Vagina (tissue), 2 donors: ENCODE results near the gene ZNF141. TPM values are rescaled to one million over a fixed set of nuclear protein-coding genes. Genes with fewer than 3 reads are reported as not detected.

Source experiments
- DNase-seq, 2 donors: peaks; one replicate each; pipeline ENCODE4 v3.0.0-alpha.2; 2017; ENCODE audit errors: extremely low spot score in 2 of 2
- H3K27ac ChIP-seq: fragments of 200-600 bp; sonication (generic); one replicate; pipeline ENCODE4 v1.5.1; 2019
- H3K27me3 ChIP-seq: fragments of 200-600 bp; sonication (generic); one replicate; pipeline ENCODE4 v1.5.1; 2019
- H3K36me3 ChIP-seq, 2 donors: fragments of 200-600 bp; sonication (generic); one replicate each; pipeline ENCODE4 v1.5.1; 2017 to 2019
- H3K4me1 ChIP-seq: fragments of 200-600 bp; sonication (generic); one replicate; pipeline ENCODE4 v1.5.1; 2019
- H3K4me3 ChIP-seq, 2 donors: fragments of 200-600 bp; sonication (generic); 1 replicate in 1 of 2; 2 replicates in 1 of 2; pipeline ENCODE4 v1.5.1; 2016 to 2019
- H3K9me3 ChIP-seq: fragments of 200-600 bp; sonication (generic); one replicate; pipeline ENCODE4 v1.5.1; 2019
- CTCF ChIP-seq, 3 experiments: fragments of 450-650 bp in 2 of 3; fragments of 200-600 bp in 1 of 3; sonication (generic) in 1 of 3; IDR thresholded peaks; one replicate each; pipeline ENCODE4 v1.5.1; 2017 to 2019; ENCODE audit warnings: antibody characterized with exemption in 3 of 3, mild to moderate bottlenecking in 2 of 3, moderate library complexity in 2 of 3
- POLR2A ChIP-seq, 2 donors: fragments of 450-650 bp; IDR thresholded peaks; one replicate each; pipeline ENCODE4 v1.6.1; 2017; ENCODE audit warnings: antibody characterized with exemption in 2 of 2, mild to moderate bottlenecking in 2 of 2, moderate library complexity in 2 of 2
- POLR2AphosphoS5 ChIP-seq, 2 donors: sonication (generic); formaldehyde crosslinking; IDR thresholded peaks; one replicate each; pipeline ENCODE4 v1.9.0; 2017; ENCODE audit warnings: antibody characterized with exemption in 2 of 2, mild to moderate bottlenecking in 2 of 2, low read depth in 1 of 2; ENCODE audit not compliant: insufficient read depth in 1 of 2
- intact Hi-C: fragments of 100-400 bp; cut with DNase I; formaldehyde crosslinking; loops from one replicate; pipeline ENCODE4 v1.15.1; 2023
- total RNA-seq: library from RNA; depleted of rRNA; stranded (reverse); fragments of >200 nt; gene quantifications from one replicate; pipeline ENCODE4 v1.2.3, GENCODE V29; 2016

The ZNF141 gene
- total RNA-seq, 1 donor from 2014 or later = 32.2 TPM

GRCh38 chr4:335515-335914 is 2.1 kb upstream of the ZNF141 start:
- DNase-seq = no peak
- intact Hi-C loops = no loop called here
- Histone ChIP-seq H3K4me1 (peaks cover 21% of the 10 kb centered on the region), H3K27ac (peak overlapping the region; percentile 92), H3K27me3 (no peaks in the 10 kb centered on the region), H3K9me3 (no peaks in the 10 kb centered on the region), H3K4me3 (no peak overlapping the region), H3K36me3 (no peaks in the 10 kb centered on the region)
- no peak for TF ChIP-seq CTCF (IDR thresholded peaks at IDR 0.05)
- no peak for TF ChIP-seq POLR2AphosphoS5 (IDR thresholded peaks at IDR 0.05; ENCODE audit: insufficient read depth in 1 of 2, low read depth in 1 of 2)
- no peak for TF ChIP-seq POLR2A (IDR thresholded peaks at IDR 0.05)

- H3K27ac ChIP-seq = peak overlapping the region; percentile 92
- H3K27me3 ChIP-seq = no peaks in the 10 kb centered on the region
- no peak for TF ChIP-seq POLR2A (IDR thresholded peaks at IDR 0.05)
- no peak for TF ChIP-seq CTCF (IDR thresholded peaks at IDR 0.05)
- TF ChIP-seq POLR2AphosphoS5 (IDR thresholded peaks at IDR 0.05; ENCODE audit: insufficient read depth in 1 of 2, low read depth in 1 of 2) = no peak
- DNase-seq = peak in 1 of 2 donors; percentile 90
- H3K36me3 ChIP-seq = no peaks in the 10 kb centered on the region
- peaks cover 21% of the 10 kb centered on the region for H3K4me1 ChIP-seq
- H3K9me3 ChIP-seq = no peaks in the 10 kb centered on the region
- intact Hi-C loops = no loop called here
- H3K4me3 ChIP-seq = peak overlapping the region; percentile 96 to 99
These were observed 1.3 kb upstream of the ZNF141 start for GRCh38 chr4:336099-336892.

DNA sequence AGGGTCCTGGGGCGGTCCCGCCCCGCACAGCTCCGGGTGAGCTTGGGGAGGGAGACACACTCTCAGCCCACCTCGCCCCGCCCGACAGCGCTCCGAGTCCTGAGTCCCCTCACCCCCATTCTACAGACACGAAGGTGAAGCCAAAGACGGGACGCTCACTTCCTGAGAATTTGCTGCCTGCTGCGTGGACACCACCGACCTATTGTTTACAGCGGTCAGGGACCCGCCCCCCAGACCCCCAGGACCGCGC is 796 bp upstream of the ZNF141 start:
- peaks cover 21% of the 10 kb centered on the region for H3K4me1 ChIP-seq
- H3K4me3 ChIP-seq = peak overlapping the region; percentile 96 to 99
- intact Hi-C loops = no loop called here
- no peaks in the 10 kb centered on the region for H3K9me3 ChIP-seq
- peak overlapping the region; percentile 92 for H3K27ac ChIP-seq
- TF ChIP-seq CTCF (IDR thresholded peaks at IDR 0.05) = no peak
- no peak for TF ChIP-seq POLR2A (IDR thresholded peaks at IDR 0.05)
- no peak for TF ChIP-seq POLR2AphosphoS5 (IDR thresholded peaks at IDR 0.05; ENCODE audit: insufficient read depth in 1 of 2, low read depth in 1 of 2)
- H3K36me3 ChIP-seq = peaks cover 0 to under 1% of the 10 kb centered on the region in 2 donors
- no peaks in the 10 kb centered on the region for H3K27me3 ChIP-seq
- peak in 1 of 2 donors; percentile 89 for DNase-seq

DNA sequence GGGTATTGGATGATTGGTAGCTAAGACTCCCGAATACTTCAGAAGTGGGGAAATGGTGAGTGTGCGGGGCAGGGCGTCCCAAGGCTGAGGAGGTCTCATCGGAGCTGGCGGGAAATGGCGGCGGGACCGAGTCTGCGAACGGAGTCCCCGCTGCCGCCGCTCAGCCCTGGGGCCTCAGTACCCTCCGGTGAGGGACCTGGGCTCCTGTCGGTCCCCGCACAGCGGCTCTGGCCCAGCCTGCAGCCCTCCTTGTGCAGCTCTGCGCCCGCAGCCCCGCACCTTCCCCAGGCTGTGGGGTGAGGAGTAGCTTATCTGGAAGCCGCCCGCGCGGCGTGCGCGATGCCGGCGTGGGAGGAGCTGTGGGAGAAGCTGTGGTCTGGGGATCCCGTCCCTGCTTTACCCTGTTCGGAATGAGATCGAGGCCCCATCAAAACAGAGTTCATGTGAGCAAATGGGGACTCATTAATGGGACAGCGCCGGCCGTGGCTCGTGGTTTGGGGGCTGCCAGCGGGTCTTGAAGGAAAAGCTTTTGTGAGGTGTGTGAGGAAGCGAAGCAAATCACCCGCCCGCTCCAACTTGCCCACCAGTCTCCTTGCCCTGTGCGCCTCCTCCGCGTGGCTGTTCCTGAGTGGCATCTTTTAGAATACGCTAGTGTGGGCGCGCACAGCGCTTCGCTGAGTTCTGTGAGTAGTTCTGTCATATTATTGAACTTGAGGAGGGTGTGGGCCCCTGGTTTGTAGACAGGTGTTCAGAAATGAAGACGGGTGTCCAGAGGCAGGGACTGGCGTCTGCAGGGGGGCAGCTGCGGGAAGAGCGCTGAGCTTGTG is 531 bp downstream of the ZNF141 start:
- no peak for DNase-seq
- Histone ChIP-seq H3K4me3 (peak overlapping the region; percentile 96 to 99), H3K36me3 (peaks cover 0 to 6% of the 10 kb centered on the region in 2 donors), H3K9me3 (no peaks in the 10 kb centered on the region), H3K27ac (peak overlapping the region; percentile 92), H3K4me1 (peaks cover 21% of the 10 kb centered on the region), H3K27me3 (no peaks in the 10 kb centered on the region)
- TF ChIP-seq CTCF (IDR thresholded peaks at IDR 0.05) = no peak
- no peak for TF ChIP-seq POLR2A (IDR thresholded peaks at IDR 0.05)
- TF ChIP-seq POLR2AphosphoS5 (IDR thresholded peaks at IDR 0.05; ENCODE audit: insufficient read depth in 1 of 2, low read depth in 1 of 2) = peak in 1 of 2 donors; percentile 76
- intact Hi-C loops = no loop called here

- peaks cover 21% of the 10 kb centered on the region for H3K4me1 ChIP-seq
- H3K4me3 ChIP-seq = peak overlapping the region; percentile 96 to 99
- no peak for TF ChIP-seq POLR2A (IDR thresholded peaks at IDR 0.05)
- no peak for TF ChIP-seq POLR2AphosphoS5 (IDR thresholded peaks at IDR 0.05; ENCODE audit: insufficient read depth in 1 of 2, low read depth in 1 of 2)
- TF ChIP-seq CTCF (IDR thresholded peaks at IDR 0.05) = no peak
- DNase-seq = no peak
- no peak overlapping the region for H3K27ac ChIP-seq
- no peaks in the 10 kb centered on the region for H3K9me3 ChIP-seq
- peaks cover 0 to 9% of the 10 kb centered on the region in 2 donors for H3K36me3 ChIP-seq
- intact Hi-C loops = no loop called here
- H3K27me3 ChIP-seq = no peaks in the 10 kb centered on the region
These were observed 1.1 kb downstream of the ZNF141 start for GRCh38 chr4:338759-339097.
